GM19099 (cell line): ENCODE measurements around the gene EBF4.

ENCODE experiments used
- POLR2A ChIP-seq: IDR thresholded peaks from 3 replicates; pipeline ENCODE4 v1.6.1; 2011; ENCODE audit warnings: low read depth; ENCODE audit not compliant: insufficient read length; ENCODE audit errors: extremely low read depth

Gene EBF4

DNA sequence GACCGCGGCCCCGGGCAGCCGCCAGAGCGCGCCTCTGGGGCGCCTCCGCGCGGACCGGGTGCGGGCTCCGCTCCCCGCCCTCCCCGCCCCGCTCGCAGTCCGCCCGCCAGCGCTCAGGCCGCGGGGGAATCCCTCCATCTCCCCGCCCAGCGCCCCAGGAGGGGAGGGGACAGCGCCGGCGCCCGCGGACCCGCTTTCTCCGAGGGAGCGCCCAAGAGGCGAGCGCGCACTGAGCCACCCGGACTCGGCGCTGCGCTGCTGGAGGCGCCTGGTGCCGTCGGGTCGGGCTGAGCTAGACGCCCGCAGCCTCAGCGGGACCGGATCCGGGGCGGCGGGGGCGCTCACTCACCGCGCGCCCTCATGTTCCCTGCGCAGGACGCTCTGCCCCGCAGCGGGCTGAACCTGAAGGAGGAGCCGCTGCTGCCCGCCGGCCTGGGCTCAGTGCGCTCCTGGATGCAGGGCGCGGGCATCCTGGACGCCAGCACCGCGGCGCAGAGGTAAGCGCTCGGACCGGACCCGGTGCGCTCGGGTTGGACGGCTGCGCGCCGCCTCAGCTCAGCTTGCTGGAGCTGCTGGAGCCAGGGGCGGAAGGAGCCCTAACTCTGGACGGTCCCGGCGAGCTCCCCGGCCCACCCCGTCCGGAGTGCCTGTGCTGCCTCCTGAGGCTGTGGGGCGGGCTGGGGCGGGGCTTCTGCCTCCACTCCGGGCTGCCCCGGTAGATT, 867 bp downstream of the EBF4 start:
- TF ChIP-seq POLR2A, result no peak

- no peak for TF ChIP-seq POLR2A
These were observed 1.5 kb downstream of the EBF4 start for GRCh38 chr20:2694008-2694471.

GRCh38 chr20:2694519-2694918, 1.9 kb downstream of the EBF4 start:
- no peak for TF ChIP-seq POLR2A

- no peak for TF ChIP-seq POLR2A
These were observed 2.8 kb downstream of the EBF4 start for GRCh38 chr20:2695206-2695983.

DNA sequence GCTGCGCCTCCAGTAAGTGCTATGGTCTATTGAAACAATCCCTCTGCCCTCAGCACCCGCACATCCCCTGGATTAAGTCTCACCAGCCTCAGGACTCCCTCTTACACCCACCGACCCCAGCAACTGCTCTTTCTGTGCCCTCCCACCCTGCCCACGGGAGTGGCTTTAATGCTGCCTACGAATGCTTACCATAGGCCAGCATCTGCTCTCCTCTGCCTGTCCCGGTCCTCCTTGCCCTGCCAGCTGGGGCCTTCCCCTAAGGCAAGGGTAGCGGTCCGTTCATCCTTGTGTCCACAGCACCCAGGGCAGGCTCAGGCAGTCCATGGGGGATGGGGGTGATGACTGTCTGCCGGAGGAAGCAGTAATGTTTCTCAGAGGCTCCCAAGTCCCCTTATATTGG, 4.1 kb downstream of the EBF4 start:
- no peak for TF ChIP-seq POLR2A

DNA sequence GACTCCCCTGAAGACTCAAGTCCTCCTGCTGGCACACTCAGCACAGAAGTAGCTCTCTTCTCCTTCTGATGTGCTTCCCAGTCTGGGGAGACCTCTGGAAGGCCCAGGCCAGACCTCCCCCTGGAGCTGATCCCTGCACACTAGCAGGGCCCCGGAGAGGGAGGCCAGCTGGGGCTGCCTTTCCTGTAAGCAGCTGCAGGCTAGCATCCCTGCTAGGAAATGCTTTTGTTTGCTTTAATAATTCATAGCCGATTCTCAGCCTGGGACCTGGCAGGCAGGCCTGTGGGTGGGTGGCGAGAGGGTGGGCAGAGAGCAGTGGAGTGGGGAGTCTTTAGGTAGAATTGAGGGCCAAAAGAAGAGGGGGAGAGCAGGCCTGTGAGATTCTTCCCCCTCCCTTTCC, 5.2 kb downstream of the EBF4 start:
- no peak for TF ChIP-seq POLR2A

DNA sequence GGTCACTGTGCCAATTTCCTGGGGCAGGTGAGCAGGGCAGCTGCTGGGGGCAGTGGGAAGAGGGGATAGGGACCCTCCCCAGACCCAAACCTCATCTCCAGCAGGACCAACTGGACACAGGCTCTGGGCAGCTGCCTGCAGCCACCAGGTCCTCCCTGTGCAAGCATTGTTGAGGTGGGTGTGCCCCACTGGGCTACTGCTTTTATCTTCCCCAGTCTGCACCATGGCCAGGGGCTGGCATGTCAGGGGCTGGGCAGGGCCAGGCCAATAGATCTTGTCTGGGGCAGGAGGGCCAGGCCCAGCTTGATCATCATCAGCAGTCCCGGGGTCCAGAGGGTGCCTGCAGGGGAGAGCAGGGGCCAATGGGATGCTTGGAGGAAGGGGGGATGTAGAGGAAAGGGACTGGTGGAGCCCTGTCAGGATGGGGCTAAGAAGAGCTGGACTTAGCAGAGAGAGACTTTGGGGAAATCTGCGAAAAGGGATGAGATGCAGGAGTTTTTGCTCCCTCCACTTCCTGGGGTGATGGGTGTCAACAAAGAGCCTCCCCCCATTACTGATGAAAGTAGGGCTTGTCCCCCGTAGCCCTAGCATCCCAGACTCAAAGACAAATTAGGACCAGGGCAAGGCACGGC, 5.7 kb downstream of the EBF4 start:
- TF ChIP-seq POLR2A, result no peak

- TF ChIP-seq POLR2A, result no peak
These were observed 6.3 kb downstream of the EBF4 start for GRCh38 chr20:2698912-2699311.

GRCh38 chr20:2699775-2700413, 7.3 kb downstream of the EBF4 start:
- no peak for TF ChIP-seq POLR2A

DNA sequence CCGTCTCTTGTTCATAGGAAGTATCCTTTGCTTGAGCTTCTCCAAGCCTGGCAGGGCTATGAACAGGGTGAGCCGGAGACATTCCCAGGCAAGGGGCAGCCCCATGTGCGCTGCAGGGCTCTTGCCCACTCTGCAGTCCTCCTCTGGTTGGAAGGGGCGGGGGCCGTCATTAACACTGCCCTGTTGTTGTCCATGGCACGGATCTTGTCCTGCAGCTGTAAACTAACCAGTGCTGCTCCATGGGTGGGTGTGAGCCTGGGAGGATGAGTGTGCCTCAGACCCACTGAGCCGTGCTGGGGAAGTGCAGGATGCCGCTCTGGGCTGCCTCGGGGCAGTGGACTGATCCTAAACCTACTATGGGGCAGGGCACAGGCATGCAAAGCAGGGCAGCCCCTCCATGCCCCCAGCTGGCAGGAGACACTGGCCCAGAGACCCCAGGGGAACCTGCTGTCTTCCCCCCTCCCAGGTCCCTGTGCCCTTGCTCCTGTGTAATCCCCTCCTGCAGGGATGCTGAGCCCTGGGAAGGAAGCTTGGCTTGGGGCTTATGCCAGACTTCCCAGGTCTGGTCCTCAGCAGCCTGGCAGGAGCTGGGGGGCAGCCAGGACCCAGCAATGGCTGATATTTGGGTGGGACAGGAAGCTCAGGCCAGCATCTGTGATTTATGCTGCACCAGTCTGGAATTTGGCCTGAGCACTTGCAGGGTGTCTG, 8.5 kb downstream of the EBF4 start:
- no peak for TF ChIP-seq POLR2A

DNA sequence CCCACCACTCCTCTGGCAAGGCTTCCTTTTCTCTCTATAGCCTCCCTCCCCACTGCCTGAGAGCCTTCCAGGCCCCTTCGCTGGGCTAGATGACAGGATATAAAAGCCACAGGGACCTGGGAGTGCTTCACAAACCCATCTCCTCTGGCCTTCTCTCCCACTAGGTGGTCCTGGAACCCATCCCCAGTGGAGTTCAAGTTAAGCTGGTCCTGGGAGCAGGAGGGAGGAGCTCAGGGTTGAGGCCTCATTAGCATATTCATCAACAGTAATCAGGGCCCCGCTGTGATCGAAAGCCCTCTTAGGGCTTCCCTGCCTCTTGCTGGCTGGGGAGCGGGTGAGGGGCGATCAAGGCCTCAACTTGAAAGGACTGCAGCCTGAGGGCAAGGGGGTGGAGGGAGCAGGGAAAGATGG, 9.1 kb downstream of the EBF4 start:
- TF ChIP-seq POLR2A, result no peak

DNA sequence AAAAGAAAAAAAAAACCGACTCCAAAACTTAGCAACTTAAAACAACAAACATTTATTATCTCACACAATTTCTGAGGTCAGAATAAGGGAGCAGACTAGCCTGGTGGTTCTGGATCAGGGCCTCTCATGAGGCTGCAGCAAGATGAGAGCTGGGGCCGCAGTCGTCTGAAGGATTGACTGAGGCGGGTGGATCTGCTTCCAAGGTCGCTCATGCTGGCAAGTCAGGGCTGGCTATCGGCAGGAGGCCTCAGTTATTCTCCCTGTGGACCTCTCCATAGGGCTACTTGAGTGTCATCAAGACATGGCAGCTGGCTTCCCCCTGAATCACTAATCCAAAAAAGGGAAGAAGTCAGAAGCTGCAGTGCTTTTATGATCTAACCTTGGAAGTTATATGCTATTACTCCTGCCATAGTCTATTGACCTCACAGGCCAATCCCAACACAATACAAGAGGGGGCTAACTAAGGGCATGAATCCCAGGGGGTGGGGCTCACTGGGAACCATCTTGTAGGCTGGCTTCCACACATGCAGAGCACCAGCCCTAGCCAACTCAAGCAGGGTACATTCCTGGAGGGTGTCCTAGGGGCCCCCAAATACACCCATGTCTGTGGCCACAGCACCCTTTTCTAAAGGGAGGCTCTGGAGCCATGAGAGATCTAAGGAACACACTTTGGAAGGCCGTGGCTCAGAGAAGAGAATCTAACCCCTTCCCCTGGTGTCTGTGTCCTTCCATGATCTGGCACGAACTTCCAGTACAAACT, 11.3 kb downstream of the EBF4 start:
- TF ChIP-seq POLR2A, result no peak

GRCh38 chr20:2705931-2706645, 13.5 kb downstream of the EBF4 start:
- no peak for TF ChIP-seq POLR2A
